WTC11 (cell line): ENCODE data around the gene BOC. TPM values are rescaled to one million over a fixed set of nuclear protein-coding genes. Genes with fewer than 3 reads are reported as not detected.

Source experiments
- ATAC-seq: fragments of 200-7000 bp; cut with Tn5 transposase; 2 replicates; pipeline ENCODE4 v1.10.0; 2021; ENCODE audit warnings: mild to moderate bottlenecking, moderate library complexity
- CTCF ChIA-PET: fragments of 300-600 bp; sonication (Branson Sonifier 250); formaldehyde crosslinking; loops from one replicate; lab custom pipeline; 2021; ENCODE audit warnings: antibody characterized with exemption; lab: Charles Lee
- POLR2A ChIA-PET: fragments of 350-600 bp; sonication (Branson Sonifier 250); formaldehyde crosslinking; loops from one replicate; lab custom pipeline; 2021; ENCODE audit warnings: antibody characterized with exemption; lab: Charles Lee
- DNase-seq: peaks from one replicate; pipeline ENCODE4 v3.0.0; 2021; ENCODE audit warnings: low spot score
- H3K27ac Mint-ChIP-seq: 2 replicates; pipeline ENCODE4 v1.8.0; 2021; ENCODE audit warnings: mixed read lengths
- H3K27me3 Mint-ChIP-seq: 2 replicates; pipeline ENCODE4 v1.8.0; 2021; ENCODE audit warnings: low read depth, mild to moderate bottlenecking, moderate library complexity, mixed read lengths
- H3K36me3 Mint-ChIP-seq: 2 replicates; pipeline ENCODE4 v1.8.0; 2021; ENCODE audit warnings: mixed read lengths
- H3K4me1 Mint-ChIP-seq: 2 replicates; pipeline ENCODE4 v1.8.0; 2022; ENCODE audit warnings: mixed read lengths
- H3K4me3 Mint-ChIP-seq: 2 replicates; pipeline ENCODE4 v1.8.0; 2021; ENCODE audit warnings: mild to moderate bottlenecking, moderate library complexity, mixed read lengths
- H3K9me3 Mint-ChIP-seq: 2 replicates; pipeline ENCODE4 v1.8.0; 2021; ENCODE audit warnings: mixed read lengths
- CBFB ChIP-seq: sonication (generic); formaldehyde crosslinking; IDR thresholded peaks from 2 replicates; pipeline ENCODE4 v1.8.1; 2022; ENCODE audit warnings: mild to moderate bottlenecking, low read depth, missing genetic modification reagents
- E2F1 ChIP-seq: sonication (generic); formaldehyde crosslinking; IDR thresholded peaks from 2 replicates; pipeline ENCODE4 v1.8.0; 2022; ENCODE audit warnings: mild to moderate bottlenecking, missing genetic modification reagents
- ESRRA ChIP-seq: sonication (generic); formaldehyde crosslinking; IDR thresholded peaks from 2 replicates; pipeline ENCODE4 v1.8.1; 2022; ENCODE audit warnings: mild to moderate bottlenecking, missing genetic modification reagents, borderline replicate concordance
- FOXK1 ChIP-seq: sonication (generic); formaldehyde crosslinking; IDR thresholded peaks from 2 replicates; pipeline ENCODE4 v1.8.0; 2022; ENCODE audit warnings: mild to moderate bottlenecking, moderate library complexity, missing genetic modification reagents
- IRF1 ChIP-seq: sonication (generic); formaldehyde crosslinking; IDR thresholded peaks from 2 replicates; pipeline ENCODE4 v1.8.0; 2023; ENCODE audit warnings: missing genetic modification reagents
- MAX ChIP-seq: sonication (generic); formaldehyde crosslinking; IDR thresholded peaks from 2 replicates; pipeline ENCODE4 v1.8.0; 2022; ENCODE audit warnings: mild to moderate bottlenecking, missing genetic modification reagents
- MXD4 ChIP-seq: fragments of 250-450 bp; sonication (Bioruptor Pico); IDR thresholded peaks from 2 replicates; pipeline ENCODE4 v1.8.0; 2021; ENCODE audit warnings: mild to moderate bottlenecking, moderate library complexity, borderline replicate concordance
- RORB ChIP-seq: fragments of 250-450 bp; sonication (Bioruptor Pico); IDR thresholded peaks from 2 replicates; pipeline ENCODE4 v1.9.0; 2021; ENCODE audit warnings: mild to moderate bottlenecking
- SOX15 ChIP-seq: fragments of 250-450 bp; sonication (Bioruptor Pico); IDR thresholded peaks from 2 replicates; pipeline ENCODE4 v1.9.0; 2021; ENCODE audit warnings: mild to moderate bottlenecking
- TEAD1 ChIP-seq: sonication (generic); formaldehyde crosslinking; IDR thresholded peaks from 2 replicates; pipeline ENCODE4 v1.8.0; 2022; ENCODE audit warnings: mild to moderate bottlenecking, missing genetic modification reagents
- TEAD4 ChIP-seq: sonication (generic); formaldehyde crosslinking; IDR thresholded peaks from 2 replicates; pipeline ENCODE4 v1.8.0; 2022; ENCODE audit warnings: mild to moderate bottlenecking, missing genetic modification reagents
- USF2 ChIP-seq: sonication (generic); formaldehyde crosslinking; IDR thresholded peaks from 2 replicates; pipeline ENCODE4 v1.8.1; 2023; ENCODE audit warnings: mild to moderate bottlenecking, missing genetic modification reagents, moderate library complexity
- ZNF396 ChIP-seq: fragments of 250-450 bp; sonication (Bioruptor Pico); IDR thresholded peaks from 2 replicates; pipeline ENCODE4 v1.8.0; 2021; ENCODE audit warnings: mild to moderate bottlenecking, moderate library complexity, borderline replicate concordance
- ZNF416 ChIP-seq: fragments of 250-450 bp; sonication (Bioruptor Pico); IDR thresholded peaks from 2 replicates; pipeline ENCODE4 v1.9.0; 2021; ENCODE audit warnings: mild to moderate bottlenecking, inconsistent platforms
- ZSCAN18 ChIP-seq: fragments of 250-450 bp; sonication (Bioruptor Pico); IDR thresholded peaks from 2 replicates; pipeline ENCODE4 v2.1.2; 2022; ENCODE audit warnings: mild to moderate bottlenecking, moderate library complexity
- total RNA-seq: library from RNA; stranded (reverse); gene quantifications from 3 replicates; pipeline ENCODE4 v1.2.3, GENCODE V29; 2021
- TF ChIP-seq, protein P1 (sequence below): sonication (generic); formaldehyde crosslinking; IDR thresholded peaks from 2 replicates; pipeline ENCODE4 v1.8.0; 2022; ENCODE audit warnings: mild to moderate bottlenecking, missing genetic modification reagents
- TF ChIP-seq, protein P2 (sequence below): sonication (generic); formaldehyde crosslinking; conservative IDR thresholded peaks from 2 replicates; pipeline ENCODE4 v1.8.1; 2022; ENCODE audit warnings: mild to moderate bottlenecking, missing genetic modification reagents
- TF ChIP-seq, protein P3 (sequence below): sonication (generic); formaldehyde crosslinking; IDR thresholded peaks from 2 replicates; pipeline ENCODE4 v1.8.1; 2022; ENCODE audit warnings: missing genetic modification reagents, borderline replicate concordance

BOC gene
- total RNA-seq, 1 experiment from 2014 or later, result 8.0 TPM

DNA sequence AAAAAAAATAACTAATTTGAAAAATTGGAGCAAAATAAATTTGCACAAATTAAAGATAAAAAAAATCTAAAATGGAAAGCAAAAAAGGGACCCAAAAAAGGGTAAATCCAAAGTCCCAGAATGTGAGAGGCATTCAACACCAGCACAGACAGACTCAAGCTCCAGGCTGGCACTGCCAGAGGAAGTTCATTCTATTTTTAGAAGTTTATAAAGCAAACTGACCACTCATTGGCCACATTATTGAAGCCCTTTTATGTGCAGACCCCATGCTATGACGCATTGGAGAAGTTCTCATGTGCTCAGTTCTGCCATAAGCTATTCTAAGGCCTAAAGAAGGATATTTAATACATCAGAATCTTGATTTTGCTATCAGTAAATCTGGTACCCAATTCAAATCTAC is 17.6 kb upstream of the BOC start:
- ChIA-PET CTCF (interaction anchor here (0.7 to 0.8 kb wide), 2 partner anchors 46 to 97 kb away, joined by 3 read pairs; no protein-coding TSS in a partner anchor), POLR2A (no interaction called here)
- H3K36me3 Mint-ChIP-seq, result no peaks in the 10 kb centered on the region; the same call in 1 of the 2 replicates
- TF ChIP-seq, protein P1, sequence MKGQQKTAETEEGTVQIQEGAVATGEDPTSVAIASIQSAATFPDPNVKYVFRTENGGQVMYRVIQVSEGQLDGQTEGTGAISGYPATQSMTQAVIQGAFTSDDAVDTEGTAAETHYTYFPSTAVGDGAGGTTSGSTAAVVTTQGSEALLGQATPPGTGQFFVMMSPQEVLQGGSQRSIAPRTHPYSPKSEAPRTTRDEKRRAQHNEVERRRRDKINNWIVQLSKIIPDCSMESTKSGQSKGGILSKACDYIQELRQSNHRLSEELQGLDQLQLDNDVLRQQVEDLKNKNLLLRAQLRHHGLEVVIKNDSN (CRISPR knock-in tag), result no peak
- TF ChIP-seq ZSCAN18 (CRISPR knock-in tag), result no peak
- TF ChIP-seq CBFB, result no peak
- no peak for TF ChIP-seq USF2 (CRISPR knock-in tag)
- no peak for TF ChIP-seq TEAD4 (CRISPR knock-in tag)
- no peak for TF ChIP-seq RORB
- TF ChIP-seq, protein P2, sequence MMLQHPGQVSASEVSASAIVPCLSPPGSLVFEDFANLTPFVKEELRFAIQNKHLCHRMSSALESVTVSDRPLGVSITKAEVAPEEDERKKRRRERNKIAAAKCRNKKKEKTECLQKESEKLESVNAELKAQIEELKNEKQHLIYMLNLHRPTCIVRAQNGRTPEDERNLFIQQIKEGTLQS, result no peak
- TF ChIP-seq MAX, result no peak
- no peak for TF ChIP-seq ESRRA (CRISPR knock-in tag)
- no peak for TF ChIP-seq FOXK1 (CRISPR knock-in tag)
- TF ChIP-seq SOX15 (CRISPR knock-in tag), result no peak
- TF ChIP-seq IRF1 (CRISPR knock-in tag), result no peak
- no peak for TF ChIP-seq TEAD1 (CRISPR knock-in tag)
- no peak for TF ChIP-seq ZNF396 (CRISPR knock-in tag)
- no peak for TF ChIP-seq E2F1 (CRISPR knock-in tag)
- TF ChIP-seq, protein P3, sequence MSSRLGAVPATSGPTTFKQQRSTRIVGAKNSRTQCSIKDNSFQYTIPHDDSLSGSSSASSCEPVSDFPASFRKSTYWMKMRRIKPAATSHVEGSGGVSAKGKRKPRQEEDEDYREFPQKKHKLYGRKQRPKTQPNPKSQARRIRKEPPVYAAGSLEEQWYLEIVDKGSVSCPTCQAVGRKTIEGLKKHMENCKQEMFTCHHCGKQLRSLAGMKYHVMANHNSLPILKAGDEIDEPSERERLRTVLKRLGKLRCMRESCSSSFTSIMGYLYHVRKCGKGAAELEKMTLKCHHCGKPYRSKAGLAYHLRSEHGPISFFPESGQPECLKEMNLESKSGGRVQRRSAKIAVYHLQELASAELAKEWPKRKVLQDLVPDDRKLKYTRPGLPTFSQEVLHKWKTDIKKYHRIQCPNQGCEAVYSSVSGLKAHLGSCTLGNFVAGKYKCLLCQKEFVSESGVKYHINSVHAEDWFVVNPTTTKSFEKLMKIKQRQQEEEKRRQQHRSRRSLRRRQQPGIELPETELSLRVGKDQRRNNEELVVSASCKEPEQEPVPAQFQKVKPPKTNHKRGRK (CRISPR knock-in tag), result no peak
- TF ChIP-seq MXD4, result no peak
- H3K27me3 Mint-ChIP-seq, result no peaks in the 10 kb centered on the region
- DNase-seq (no peak), ATAC-seq (no peak)
- H3K27ac Mint-ChIP-seq, result no peak overlapping the region
- peaks cover 30% of the 10 kb centered on the region for H3K4me1 Mint-ChIP-seq
- no peak overlapping the region for H3K4me3 Mint-ChIP-seq
- peaks cover 42% of the 10 kb centered on the region for H3K9me3 Mint-ChIP-seq

GRCh38 chr3:113194823-113195401 is 16.4 kb upstream of the BOC start:
- TF ChIP-seq ZNF416, result no peak
- POLR2A ChIA-PET, result no interaction called here
- H3K9me3 Mint-ChIP-seq, result peaks cover 36% of the 10 kb centered on the region
- no peak overlapping the region for H3K27ac Mint-ChIP-seq
- H3K4me1 Mint-ChIP-seq, result peaks cover 30% of the 10 kb centered on the region
- H3K36me3 Mint-ChIP-seq, result no peaks in the 10 kb centered on the region; the same call in 1 of the 2 replicates
- ATAC-seq (no peak), DNase-seq (no peak)
- CTCF ChIA-PET, result no interaction called here
- no peak overlapping the region for H3K4me3 Mint-ChIP-seq
- H3K27me3 Mint-ChIP-seq, result no peaks in the 10 kb centered on the region
